Measurements from ENCODE around the gene ATP2C1.
A peak's percentile ranks its signal among the peaks of the same experiment; 100 is the strongest.
"Not testable (repeated sequence)": the region's sequence is repeated elsewhere in the genome, so short reads cannot be mapped to it uniquely, and the experiment has no call there.

ATP2C1 gene, protein sequence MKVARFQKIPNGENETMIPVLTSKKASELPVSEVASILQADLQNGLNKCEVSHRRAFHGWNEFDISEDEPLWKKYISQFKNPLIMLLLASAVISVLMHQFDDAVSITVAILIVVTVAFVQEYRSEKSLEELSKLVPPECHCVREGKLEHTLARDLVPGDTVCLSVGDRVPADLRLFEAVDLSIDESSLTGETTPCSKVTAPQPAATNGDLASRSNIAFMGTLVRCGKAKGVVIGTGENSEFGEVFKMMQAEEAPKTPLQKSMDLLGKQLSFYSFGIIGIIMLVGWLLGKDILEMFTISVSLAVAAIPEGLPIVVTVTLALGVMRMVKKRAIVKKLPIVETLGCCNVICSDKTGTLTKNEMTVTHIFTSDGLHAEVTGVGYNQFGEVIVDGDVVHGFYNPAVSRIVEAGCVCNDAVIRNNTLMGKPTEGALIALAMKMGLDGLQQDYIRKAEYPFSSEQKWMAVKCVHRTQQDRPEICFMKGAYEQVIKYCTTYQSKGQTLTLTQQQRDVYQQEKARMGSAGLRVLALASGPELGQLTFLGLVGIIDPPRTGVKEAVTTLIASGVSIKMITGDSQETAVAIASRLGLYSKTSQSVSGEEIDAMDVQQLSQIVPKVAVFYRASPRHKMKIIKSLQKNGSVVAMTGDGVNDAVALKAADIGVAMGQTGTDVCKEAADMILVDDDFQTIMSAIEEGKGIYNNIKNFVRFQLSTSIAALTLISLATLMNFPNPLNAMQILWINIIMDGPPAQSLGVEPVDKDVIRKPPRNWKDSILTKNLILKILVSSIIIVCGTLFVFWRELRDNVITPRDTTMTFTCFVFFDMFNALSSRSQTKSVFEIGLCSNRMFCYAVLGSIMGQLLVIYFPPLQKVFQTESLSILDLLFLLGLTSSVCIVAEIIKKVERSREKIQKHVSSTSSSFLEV

DNA sequence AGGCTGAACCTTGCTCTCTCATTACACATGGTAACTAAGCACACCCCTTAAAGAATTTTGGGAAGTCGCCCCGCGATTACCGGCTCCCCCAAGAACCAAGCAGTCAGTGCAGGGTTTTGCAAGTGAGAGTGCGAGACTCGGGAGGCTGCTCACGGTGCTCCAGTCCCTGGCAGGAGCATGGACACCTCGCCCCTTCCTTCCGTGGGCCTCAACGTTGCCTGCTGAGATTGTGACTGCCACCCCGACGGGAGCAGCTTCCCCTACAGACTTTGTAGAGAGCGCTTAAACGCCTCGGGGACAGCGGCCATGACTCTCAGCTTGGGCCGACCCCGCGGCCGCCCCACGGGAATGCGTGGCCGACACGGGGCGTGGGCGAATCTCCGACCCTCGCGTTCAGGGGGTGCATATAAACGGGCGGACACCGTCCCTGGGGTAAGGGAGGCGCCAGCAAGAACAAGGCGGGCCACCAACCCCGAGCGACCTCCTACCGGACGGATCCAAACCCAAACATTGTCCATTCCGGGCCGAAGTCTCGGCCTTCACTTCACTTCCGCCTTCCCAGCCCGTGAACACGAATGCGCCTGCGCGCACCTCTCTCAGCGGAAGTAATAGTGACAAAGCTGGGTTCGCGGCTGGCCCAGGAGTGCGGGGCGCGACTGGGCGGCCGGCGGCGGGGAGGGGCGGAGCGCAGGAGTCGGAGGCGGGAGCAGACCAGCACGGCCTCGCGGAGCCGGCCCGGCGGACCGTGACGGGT is at the start of gene ATP2C1:
Gene ATP2C1 (plus strand): TSS at position 709 of the 754 bp plus-strand sequence. CDS start 686 bp downstream, outside the sequence.
- peak; percentile 86 for DNase-seq (ENCODE audit: low read depth)

- DNase-seq (ENCODE audit: low read depth) = no peak
These were observed 49.4 kb upstream of the ATP2C1 start for GRCh38 chr3:130844462-130844861.

DNA sequence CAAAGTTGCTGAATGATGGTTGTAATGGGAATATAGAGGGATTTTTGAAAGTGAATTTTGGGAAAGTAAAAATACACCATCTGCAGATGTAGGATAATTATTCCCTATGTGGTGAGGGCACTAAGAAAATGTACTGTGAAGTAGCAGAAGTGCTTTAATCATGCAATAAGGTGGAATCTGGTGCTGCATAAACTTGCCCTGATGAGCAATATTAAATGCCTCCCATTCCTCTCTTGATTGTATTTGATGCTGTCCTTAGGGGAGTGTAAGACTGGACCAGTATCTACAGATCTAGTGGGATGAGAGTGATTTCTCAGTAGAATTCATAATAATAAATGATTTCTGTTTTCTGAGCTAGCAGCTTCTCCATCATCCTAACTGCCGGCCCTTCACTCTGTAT is 47.7 kb upstream of the ATP2C1 start:
- no peak for DNase-seq (ENCODE audit: low read depth)

- DNase-seq (ENCODE audit: low read depth) = no peak
These were observed 44.8 kb upstream of the ATP2C1 start for GRCh38 chr3:130849091-130849552.

DNA sequence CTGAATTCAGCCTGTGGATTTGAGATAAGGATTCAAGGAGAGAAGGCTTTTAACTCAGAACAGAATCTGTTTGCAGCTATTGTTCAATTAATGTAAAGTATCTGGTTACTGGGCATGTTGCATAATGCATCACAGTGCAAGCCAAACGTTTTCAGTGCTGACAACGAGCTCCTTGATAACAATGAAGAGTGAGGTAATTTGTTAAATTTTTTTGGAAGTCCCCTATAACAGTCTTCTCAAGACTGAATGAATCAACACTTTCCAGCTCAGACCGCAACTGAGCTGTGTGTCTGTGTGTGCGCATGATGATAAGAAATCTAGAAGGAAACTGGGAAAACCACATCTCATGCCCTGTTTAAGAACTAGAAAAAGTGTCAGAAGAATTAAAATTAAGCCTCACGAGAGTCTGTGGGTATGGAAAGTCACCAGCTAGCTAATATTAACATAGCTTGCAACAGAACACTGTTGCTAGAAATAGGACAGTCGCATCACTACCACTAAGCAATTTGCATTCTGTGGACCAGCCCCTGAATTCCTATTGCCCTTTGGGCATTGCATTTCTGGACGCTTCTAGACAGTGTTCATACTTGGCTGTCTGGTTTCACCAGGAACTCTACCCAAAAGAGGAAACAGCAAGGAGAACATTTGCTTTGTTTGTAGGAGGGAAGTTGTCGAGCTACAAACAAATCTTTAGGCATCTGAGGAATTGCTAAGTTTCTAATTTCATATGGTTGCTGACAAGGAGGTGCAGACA is 43.7 kb upstream of the ATP2C1 start:
- DNase-seq (ENCODE audit: low read depth) = peak; percentile 19

DNA sequence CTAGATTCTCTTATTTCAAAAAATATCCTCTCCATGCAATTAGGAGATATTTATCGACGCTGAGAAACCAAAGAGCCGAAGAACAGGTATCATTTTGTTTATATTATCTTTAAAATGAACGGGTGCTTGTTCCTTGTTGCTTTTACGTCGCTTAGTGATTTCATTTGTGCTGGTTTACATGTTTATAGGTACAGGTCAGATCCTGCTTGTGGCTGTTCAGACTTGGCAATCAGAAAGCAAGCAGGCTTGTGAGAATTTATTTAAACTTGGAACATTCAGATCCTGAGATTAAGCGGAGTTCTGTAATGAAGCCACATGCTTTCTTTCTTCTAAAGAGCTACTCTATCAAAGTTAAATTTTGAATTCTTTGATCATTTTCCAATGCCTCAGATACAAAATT is 43.0 kb upstream of the ATP2C1 start:
- DNase-seq (ENCODE audit: low read depth) = no peak

DNA sequence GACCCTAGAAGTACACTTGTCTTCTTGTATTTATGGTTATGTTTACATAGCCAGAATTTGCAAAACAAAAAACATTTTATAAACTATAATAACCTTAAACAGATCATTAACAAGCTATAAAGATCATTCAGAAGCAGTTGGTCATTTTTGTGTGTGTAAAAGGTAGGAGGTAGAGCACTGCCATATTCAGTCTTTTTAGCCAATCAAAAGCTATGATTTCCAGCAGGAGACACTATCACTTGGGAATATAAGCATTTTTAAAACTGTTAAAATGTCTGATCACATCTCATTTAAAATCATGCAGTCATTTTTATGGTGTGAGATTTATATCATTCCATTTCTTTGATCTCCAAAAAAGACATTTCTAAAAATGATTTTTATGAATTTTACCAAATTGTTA is 42.6 kb upstream of the ATP2C1 start:
- DNase-seq (ENCODE audit: low read depth) = no peak

GRCh38 chr3:130853581-130853980 is 40.3 kb upstream of the ATP2C1 start:
- no peak for DNase-seq (ENCODE audit: low read depth)

GRCh38 chr3:130854208-130854864 is 39.5 kb upstream of the ATP2C1 start:
- DNase-seq (ENCODE audit: low read depth) = no peak

- DNase-seq (ENCODE audit: low read depth) = no peak
These were observed 36.4 kb upstream of the ATP2C1 start for GRCh38 chr3:130857336-130858026.

DNA sequence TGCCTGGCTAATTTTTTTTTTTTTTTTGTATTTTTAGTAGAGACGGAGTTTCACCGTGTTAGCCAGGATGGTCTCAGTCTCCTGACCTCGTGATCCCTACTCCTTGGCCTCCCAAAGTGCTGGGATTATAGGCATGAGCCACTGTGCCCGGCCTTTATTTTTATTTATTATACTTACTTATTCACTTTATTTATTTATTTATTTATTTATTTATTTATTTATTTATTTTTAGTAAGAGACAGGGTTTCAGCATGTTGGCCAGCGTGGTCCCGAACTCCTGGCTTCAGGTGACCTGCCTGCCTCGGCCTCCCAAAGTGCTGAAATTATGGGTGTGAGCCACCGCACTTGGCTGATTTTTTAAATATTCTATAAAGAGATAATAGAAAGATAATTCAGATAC is 31.8 kb upstream of the ATP2C1 start:
- not testable (repeated sequence) for DNase-seq (ENCODE audit: low read depth)

GRCh38 chr3:130865489-130865888 is 28.4 kb upstream of the ATP2C1 start:
- DNase-seq (ENCODE audit: low read depth) = no peak

GRCh38 chr3:130866327-130866726 is 27.6 kb upstream of the ATP2C1 start:
- no peak for DNase-seq (ENCODE audit: low read depth)

DNA sequence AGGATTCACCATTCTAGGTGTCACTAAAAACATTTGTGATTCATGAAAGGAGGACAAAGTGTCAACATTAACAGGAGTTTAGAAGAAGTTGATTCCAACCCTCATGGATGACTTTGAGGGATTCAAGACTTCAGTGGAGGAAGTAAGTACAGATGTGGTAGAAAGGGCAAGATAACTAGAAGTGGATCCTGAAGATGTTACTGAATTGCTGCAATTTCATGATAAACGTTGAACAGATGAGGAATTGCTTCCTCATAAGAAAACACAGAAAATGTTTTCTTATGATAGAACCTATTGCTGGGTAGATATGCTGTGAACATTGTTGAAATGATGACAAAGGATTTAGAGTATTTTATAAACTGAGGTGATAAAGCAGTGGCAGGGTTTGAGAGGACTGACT is 23.5 kb upstream of the ATP2C1 start:
- no peak for DNase-seq (ENCODE audit: low read depth)

DNA sequence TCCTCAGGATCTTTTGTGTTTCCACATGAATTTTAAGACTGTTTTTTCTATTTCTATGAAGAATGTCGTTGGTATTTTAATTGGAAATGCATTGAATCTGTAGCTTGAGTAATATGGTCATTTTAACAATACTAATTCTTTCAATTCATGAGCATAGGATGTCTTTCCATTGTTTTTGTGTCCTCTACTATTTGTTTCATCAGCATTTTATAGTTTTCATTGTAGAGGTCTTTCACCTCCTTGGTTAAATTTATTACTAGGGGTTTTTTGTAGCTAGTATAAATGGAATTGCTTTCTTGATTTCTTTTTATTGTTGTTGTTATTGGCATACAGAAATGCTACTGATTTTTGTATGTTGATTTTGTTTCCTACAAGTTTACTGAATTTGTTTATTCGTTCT is 17.3 kb upstream of the ATP2C1 start:
- no peak for DNase-seq (ENCODE audit: low read depth)

DNA sequence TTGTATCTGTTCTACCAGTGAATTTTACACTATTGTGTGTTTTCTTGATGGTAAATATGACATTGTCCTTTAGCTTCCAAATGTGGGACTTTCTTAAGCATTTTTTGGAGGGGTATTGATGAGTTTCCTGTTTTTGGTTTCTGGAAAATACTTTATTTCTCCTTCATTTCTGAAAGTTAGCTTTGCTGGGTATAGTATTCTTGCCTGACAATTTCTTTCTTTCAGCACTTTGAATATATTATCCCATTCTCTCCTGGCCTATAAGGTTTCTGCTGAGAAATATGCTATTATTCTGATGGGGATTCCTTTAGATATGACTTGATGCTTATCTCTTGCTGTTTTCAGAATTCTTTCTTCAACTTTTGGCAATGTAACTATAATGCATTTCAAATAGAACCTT is 15.4 kb upstream of the ATP2C1 start:
- DNase-seq (ENCODE audit: low read depth) = no peak

DNA sequence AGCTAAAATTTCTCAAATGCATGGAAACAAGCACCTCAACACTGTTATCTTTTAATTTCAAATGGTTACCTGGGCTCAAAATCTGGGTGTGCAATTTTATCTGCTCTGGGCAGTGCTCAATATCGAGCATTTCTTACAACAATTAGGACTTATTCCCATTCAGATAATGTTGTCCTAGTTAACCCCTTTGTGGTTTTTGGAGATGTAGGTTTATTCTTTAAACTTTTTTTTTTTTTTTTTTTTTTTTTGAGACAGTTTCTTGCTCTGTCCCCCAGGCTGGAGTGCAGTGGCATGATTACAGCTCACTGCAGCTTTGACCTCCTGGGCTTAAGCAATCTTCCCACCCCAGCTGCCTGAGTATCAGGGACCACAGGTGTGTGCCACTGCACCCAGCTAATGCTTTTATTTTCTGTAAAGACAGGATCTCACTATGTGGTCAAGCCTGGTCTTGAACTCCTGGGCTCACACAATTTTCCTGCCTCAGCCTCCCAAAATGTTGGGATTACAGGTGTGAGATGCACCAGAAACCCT is 4.4 kb upstream of the ATP2C1 start:
- no peak for DNase-seq (ENCODE audit: low read depth)

GRCh38 chr3:130892759-130893375 is 1.0 kb upstream of the ATP2C1 start:
- DNase-seq (ENCODE audit: low read depth) = peak; percentile 48
